KBM-7 (cell line): Measurements from ENCODE around the gene GDF7.

Source experiments
- DNase-seq: peaks from one replicate; pipeline ENCODE4 v3.0.0-alpha.2; 2015
- in situ Hi-C: fragments of 300-500 bp; cut with MboI; formaldehyde crosslinking; loops from 2 replicates; pipeline ENCODE4 v1.14.3; 2020; ENCODE audit warnings: low sequenced_read_pairs, low pct_unique_long_range_greater_than_20kb, mixed read lengths

The GDF7 gene

GRCh38 chr2:20626698-20627513 is 40.0 kb upstream of the GDF7 start:
- DNase-seq, result no peak
- in situ Hi-C loops, result loop anchor here (25.0 kb wide), 1 partner anchor 515 kb away; no protein-coding TSS in a partner anchor

DNA sequence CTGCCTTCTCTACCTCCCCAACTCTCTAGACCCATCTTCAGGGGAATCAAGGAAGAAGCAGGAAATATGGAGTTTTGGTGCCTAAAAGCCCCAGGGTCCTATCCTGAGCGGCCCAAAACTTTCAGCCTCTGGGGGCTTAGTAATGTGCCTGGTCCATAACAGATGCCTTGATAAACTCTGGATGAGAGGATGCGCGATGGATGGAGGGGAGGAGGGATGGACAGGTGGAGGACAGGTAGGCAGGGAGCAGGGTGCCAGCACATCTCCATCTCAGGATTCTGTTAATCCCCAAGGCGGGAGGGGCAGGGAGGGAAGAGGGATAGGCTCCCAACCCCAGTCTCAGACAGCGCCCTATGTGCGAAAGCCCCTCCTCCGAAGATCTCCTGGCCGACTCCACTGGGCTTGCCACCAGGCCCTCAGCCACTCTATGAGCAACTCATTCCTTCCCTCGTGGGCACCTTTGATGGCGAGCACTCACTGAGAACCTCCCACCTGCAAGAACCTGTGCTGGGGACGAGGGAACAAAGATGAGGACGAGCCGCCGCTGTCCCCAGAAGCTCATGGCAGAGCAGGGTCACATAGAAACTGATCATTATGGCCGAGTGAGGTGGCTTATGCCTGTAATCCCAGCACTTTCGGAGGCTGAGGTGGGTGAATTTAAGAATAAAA is 39.1 kb upstream of the GDF7 start:
- in situ Hi-C loops, result loop anchor here (25.0 kb wide), 1 partner anchor 516 kb away; no protein-coding TSS in a partner anchor
- no peak for DNase-seq

- in situ Hi-C loops, result loop anchor here (25.0 kb wide), 1 partner anchor 517 kb away; no protein-coding TSS in a partner anchor
- no peak for DNase-seq
Measured at GRCh38 chr2:20629181-20629580, 37.8 kb upstream of the GDF7 start.

DNA sequence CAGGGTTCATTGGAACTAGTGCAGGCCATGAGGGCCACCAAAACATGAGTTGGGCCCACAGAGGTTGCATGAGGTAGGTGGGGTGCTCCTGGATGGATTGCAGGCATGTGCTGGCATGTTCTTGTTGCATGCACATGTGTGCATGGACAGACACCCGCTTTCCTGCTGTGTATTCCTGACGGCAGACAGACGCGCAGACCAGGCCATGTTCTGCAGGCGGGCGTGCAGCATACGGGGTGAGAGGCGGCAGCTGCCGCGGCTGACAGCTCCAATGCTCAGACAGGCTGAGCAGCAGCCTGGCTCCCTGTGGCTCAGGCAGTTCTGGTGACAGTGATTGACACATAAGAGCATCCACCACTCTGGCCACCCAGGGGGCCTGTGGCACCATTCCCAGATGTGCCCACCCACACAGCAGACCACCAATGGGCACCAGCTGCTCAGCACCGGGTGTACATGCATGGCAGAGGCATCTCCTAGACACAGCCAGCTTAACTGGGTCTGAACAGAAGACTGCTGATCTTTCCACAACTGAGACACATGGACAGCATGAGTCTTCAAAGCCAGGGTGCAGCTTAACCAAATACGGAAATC is 37.3 kb upstream of the GDF7 start:
- DNase-seq, result no peak
- in situ Hi-C loops, result loop anchor here (10.0 to 25.0 kb wide), 2 partner anchors 175 to 517 kb away; no protein-coding TSS in a partner anchor

GRCh38 chr2:20630967-20631366 is 36.0 kb upstream of the GDF7 start:
- in situ Hi-C loops, result loop anchor here (10.0 to 25.0 kb wide), 2 partner anchors 176 to 519 kb away; no protein-coding TSS in a partner anchor
- no peak for DNase-seq

- in situ Hi-C loops, result loop anchor here (10.0 to 25.0 kb wide), 2 partner anchors 177 to 519 kb away; no protein-coding TSS in a partner anchor
Measured at GRCh38 chr2:20631617-20632307, 35.2 kb upstream of the GDF7 start.

GRCh38 chr2:20632446-20632990 is 34.4 kb upstream of the GDF7 start:
- in situ Hi-C loops, result loop anchor here (10.0 to 25.0 kb wide), 2 partner anchors 178 to 520 kb away; no protein-coding TSS in a partner anchor
- DNase-seq, result no peak

More at GRCh38 chr2:20631617-20632307, 35.2 kb upstream of the GDF7 start:
- DNase-seq, result no peak

GRCh38 chr2:20633001-20633400 is 33.9 kb upstream of the GDF7 start:
- DNase-seq, result no peak
- in situ Hi-C loops, result loop anchor here (10.0 to 25.0 kb wide), 2 partner anchors 178 to 521 kb away; no protein-coding TSS in a partner anchor

DNA sequence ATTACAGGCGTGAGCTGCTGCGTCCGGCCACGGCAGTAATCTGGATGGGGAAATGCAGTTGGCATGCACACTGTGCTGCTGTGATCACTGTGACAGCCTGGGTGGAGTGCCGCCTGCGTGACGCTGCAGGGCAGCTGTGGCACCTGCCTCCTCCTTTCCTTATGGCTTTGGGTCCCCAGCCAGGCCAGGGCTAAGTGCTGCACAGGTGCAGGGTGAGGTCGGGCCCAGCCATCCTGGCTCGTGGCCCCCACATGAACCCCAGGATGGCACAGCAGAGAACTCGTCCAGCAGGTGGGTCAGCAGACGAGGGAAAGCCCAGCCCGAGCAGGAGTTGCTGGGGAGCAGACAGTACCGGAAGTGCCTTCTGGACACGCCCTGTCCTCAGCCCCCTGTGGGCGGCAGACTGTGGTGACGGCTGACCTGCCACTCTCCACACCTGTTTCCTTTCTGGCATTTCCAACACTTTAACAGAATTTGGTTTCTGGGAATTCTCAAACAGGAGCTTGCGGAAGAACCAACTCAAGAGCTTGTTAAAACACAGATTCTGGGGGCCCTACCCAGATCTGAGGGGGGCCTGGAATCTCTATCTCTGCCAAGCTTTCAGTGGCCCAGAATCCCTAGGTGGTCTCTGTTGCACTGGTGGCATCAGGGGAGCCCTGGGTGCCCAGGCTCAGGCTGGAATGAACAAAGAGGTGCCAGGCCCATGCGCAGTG is 33.0 kb upstream of the GDF7 start:
- no peak for DNase-seq
- in situ Hi-C loops, result loop anchor here (10.0 to 25.0 kb wide), 2 partner anchors 179 to 522 kb away; no protein-coding TSS in a partner anchor

- no peak for DNase-seq
- in situ Hi-C loops, result loop anchor here (10.0 to 25.0 kb wide), 2 partner anchors 180 to 522 kb away; no protein-coding TSS in a partner anchor
Measured at GRCh38 chr2:20634507-20635112, 32.3 kb upstream of the GDF7 start.

DNA sequence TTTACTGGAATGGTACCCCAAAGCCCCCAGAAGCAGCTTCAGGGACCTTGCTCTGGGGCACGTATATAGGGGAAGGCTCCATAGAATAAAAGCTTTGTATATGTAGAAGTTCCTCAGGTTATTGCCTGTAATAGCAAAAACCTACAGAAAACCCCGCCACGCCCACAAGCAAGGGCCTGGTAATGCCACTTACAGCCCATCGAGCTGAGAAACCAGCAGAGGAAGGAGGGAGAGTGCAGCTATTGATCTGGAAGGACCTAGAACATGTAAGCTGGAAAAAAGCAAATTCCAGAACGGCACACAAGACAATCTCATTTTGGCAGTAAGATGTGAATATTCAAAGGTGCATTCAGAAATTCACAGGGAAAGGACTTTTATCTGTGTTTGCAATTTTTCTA is 31.8 kb upstream of the GDF7 start:
- in situ Hi-C loops, result loop anchor here (10.0 to 25.0 kb wide), 2 partner anchors 180 to 523 kb away; no protein-coding TSS in a partner anchor
- DNase-seq, result no peak

- peak; percentile 78 for DNase-seq
- in situ Hi-C loops, result loop anchor here (10.0 to 25.0 kb wide), 2 partner anchors 181 to 524 kb away; no protein-coding TSS in a partner anchor
Measured at GRCh38 chr2:20635675-20636584, 31.0 kb upstream of the GDF7 start.

- in situ Hi-C loops, result loop anchor here (10.0 to 25.0 kb wide), 2 partner anchors 182 to 525 kb away; no protein-coding TSS in a partner anchor
- no peak for DNase-seq
Measured at GRCh38 chr2:20637147-20637546, 29.8 kb upstream of the GDF7 start.

GRCh38 chr2:20638014-20638413 is 28.9 kb upstream of the GDF7 start:
- in situ Hi-C loops, result loop anchor here (10.0 to 25.0 kb wide), 2 partner anchors 183 to 526 kb away; no protein-coding TSS in a partner anchor
- no peak for DNase-seq

GRCh38 chr2:20638646-20639430 is 28.1 kb upstream of the GDF7 start:
- DNase-seq, result no peak
- in situ Hi-C loops, result loop anchor here (10.0 to 25.0 kb wide), 2 partner anchors 184 to 527 kb away; no protein-coding TSS in a partner anchor
